ENCODE measurements around the gene TMC6.

TMC6 gene

DNA sequence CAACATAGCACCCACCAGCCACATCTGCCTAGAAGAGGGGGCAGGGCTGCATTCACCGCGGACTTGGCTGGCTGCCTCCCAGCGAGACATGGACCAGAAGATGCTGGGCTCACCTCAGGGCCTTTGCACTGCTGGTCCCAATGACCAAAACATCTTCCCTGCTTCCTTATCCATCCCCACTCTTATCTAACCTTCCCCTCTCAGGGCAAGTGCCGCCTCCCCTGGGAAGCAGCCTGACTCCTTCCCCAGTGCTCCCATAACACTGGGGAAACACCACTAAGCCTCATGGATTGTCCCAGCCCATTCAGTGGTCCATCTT is 5.7 kb downstream of the TMC6 start:
- Histone ChIP-seq H3K23ac (ENCODE audit: low read length in 2 of 2) (no peak overlapping the region), H3K79me1 (replicated peaks; ENCODE audit: low read length, poor library complexity, severe bottlenecking) (peaks cover 31% of the 10 kb centered on the region), H4K91ac (ENCODE audit: low read length) (no peak overlapping the region), H3K18ac (ENCODE audit: low read depth in 1 of 2, low read length in 2 of 2) (no peak overlapping the region), H3K4me2 (ENCODE audit: low read length, poor library complexity, severe bottlenecking) (no peak overlapping the region), H3K27me3 (ENCODE audit: control insufficient read depth in 1 of 2, insufficient read depth in 1 of 2, low read length in 2 of 2) (peaks cover 0 to 19% of the 10 kb centered on the region in 2 experiments), H3K27ac (ENCODE audit: low read length, poor library complexity, severe bottlenecking) (no peak overlapping the region), H3K36me3 (ENCODE audit: control insufficient read depth in 1 of 2, insufficient read depth in 2 of 2, low read depth in 1 of 2, low read length in 2 of 2) (peaks cover 0 to 76% of the 10 kb centered on the region in 2 experiments), H3K9ac (ENCODE audit: low read length) (no peak overlapping the region), H3K9me3 (ENCODE audit: control insufficient read depth, low read length) (no peaks in the 10 kb centered on the region), H2AFZ (ENCODE audit: low read depth, low read length) (no peak overlapping the region), H3K14ac (ENCODE audit: low read length in 2 of 2) (no peak overlapping the region), H4K8ac (ENCODE audit: low read length) (no peak overlapping the region), H2BK15ac (ENCODE audit: low read depth, poor library complexity, severe bottlenecking) (no peak overlapping the region), H2BK5ac (ENCODE audit: low read depth, low read length, poor library complexity, severe bottlenecking) (no peak overlapping the region), H2BK120ac (ENCODE audit: low read depth, low read length) (no peak overlapping the region), H2BK12ac (ENCODE audit: low read length in 2 of 2) (no peak overlapping the region), H3K4me1 (ENCODE audit: control insufficient read depth, insufficient read depth, low read depth, low read length) (peaks cover 26% of the 10 kb centered on the region), H2AK5ac (ENCODE audit: low read length, severe bottlenecking) (no peak overlapping the region), H3K4ac (ENCODE audit: low read depth in 1 of 2, low read length in 2 of 2) (no peak overlapping the region), H3K4me3 (ENCODE audit: insufficient read depth in 1 of 2, low read depth in 1 of 2, low read length in 2 of 2) (no peak overlapping the region)
- 97% methylated on average over 4 of the region's 4 CpGs for WGBS
- no peak for DNase-seq

DNA sequence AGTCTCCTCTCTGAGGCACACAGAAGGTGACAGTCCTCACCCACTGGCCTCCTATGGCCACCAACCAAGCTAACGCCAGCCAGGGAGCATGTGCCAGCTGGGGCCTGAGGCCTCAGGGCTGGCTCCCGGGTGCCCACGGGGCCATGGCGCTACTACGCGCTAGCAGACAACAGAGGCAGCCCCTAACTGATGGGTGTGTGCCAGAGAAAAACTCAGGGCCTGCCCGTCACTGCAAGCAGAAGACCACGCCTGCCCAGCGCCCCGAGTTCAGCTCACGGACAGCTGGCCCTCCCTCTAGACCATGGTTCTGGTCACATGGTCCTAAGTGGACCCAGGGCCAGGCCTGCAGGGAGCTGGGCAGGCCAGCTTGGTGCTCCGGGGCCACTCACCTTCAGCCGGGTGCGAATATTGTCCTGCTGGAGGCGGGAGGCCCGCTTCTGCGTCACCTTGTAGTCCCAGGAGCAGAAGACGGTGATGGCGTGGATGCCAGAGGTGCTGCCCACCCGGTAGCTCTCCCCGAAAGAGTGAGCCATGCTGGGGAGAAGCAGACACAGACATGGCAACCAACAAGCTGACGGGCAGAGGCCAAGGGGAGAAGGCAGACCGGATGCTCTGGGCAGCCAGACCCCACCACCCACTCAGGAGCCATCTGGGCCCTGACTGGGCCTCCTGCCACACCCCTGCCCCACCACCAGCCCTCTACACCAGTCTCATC is 6.2 kb downstream of the TMC6 start:
- Histone ChIP-seq H3K4ac (ENCODE audit: low read depth in 1 of 2, low read length in 2 of 2) (no peak overlapping the region), H4K8ac (ENCODE audit: low read length) (no peak overlapping the region), H3K4me2 (ENCODE audit: low read length, poor library complexity, severe bottlenecking) (no peak overlapping the region), H3K9ac (ENCODE audit: low read length) (no peak overlapping the region), H3K18ac (ENCODE audit: low read depth in 1 of 2, low read length in 2 of 2) (no peak overlapping the region), H3K14ac (ENCODE audit: low read length in 2 of 2) (no peak overlapping the region), H2AK5ac (ENCODE audit: low read length, severe bottlenecking) (no peak overlapping the region), H3K79me1 (replicated peaks; ENCODE audit: low read length, poor library complexity, severe bottlenecking) (peaks cover 29% of the 10 kb centered on the region), H2BK15ac (ENCODE audit: low read depth, poor library complexity, severe bottlenecking) (no peak overlapping the region), H4K91ac (ENCODE audit: low read length) (no peak overlapping the region), H3K9me3 (ENCODE audit: control insufficient read depth, low read length) (no peaks in the 10 kb centered on the region), H3K4me3 (ENCODE audit: insufficient read depth in 1 of 2, low read depth in 1 of 2, low read length in 2 of 2) (no peak overlapping the region), H2AFZ (ENCODE audit: low read depth, low read length) (no peak overlapping the region), H3K27me3 (ENCODE audit: control insufficient read depth in 1 of 2, insufficient read depth in 1 of 2, low read length in 2 of 2) (peaks cover 0 to 16% of the 10 kb centered on the region in 2 experiments), H3K27ac (ENCODE audit: low read length, poor library complexity, severe bottlenecking) (no peak overlapping the region), H3K36me3 (ENCODE audit: control insufficient read depth in 1 of 2, insufficient read depth in 2 of 2, low read depth in 1 of 2, low read length in 2 of 2) (peaks cover 0 to 82% of the 10 kb centered on the region in 2 experiments), H2BK5ac (ENCODE audit: low read depth, low read length, poor library complexity, severe bottlenecking) (no peak overlapping the region), H2BK120ac (ENCODE audit: low read depth, low read length) (no peak overlapping the region), H3K4me1 (ENCODE audit: control insufficient read depth, insufficient read depth, low read depth, low read length) (peaks cover 21% of the 10 kb centered on the region), H3K23ac (ENCODE audit: low read length in 2 of 2) (no peak overlapping the region), H2BK12ac (ENCODE audit: low read length in 2 of 2) (no peak overlapping the region)
- no peak for DNase-seq
- 96% methylated on average over 22 of the region's 23 CpGs for WGBS

DNA sequence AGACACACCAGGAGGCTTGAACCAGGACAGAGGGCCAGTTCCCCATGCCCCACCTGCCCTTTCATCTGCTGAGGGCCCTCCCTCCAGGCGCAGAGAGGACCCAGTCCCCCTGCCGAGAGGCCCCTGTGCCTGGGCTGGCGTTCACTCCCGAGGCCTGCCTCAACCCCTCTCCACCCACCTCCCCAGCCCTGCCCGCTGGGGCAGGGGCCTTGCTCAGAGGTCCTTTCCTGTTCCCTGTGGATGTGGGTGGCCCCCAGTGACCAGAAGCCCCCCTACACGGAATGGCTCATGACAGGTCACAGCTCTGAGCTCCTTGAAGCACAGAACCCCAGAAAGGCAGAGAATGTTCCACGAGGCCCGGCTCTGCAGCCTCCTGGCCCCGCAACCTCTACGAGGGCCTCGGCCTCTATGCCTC is 6.7 kb downstream of the TMC6 start:
- peaks cover 27% of the 10 kb centered on the region for H3K79me1 ChIP-seq (replicated peaks; ENCODE audit: low read length, poor library complexity, severe bottlenecking)
- no peak overlapping the region for H2AFZ ChIP-seq (ENCODE audit: low read depth, low read length)
- no peak overlapping the region for H2BK120ac ChIP-seq (ENCODE audit: low read depth, low read length)
- H3K4me2 ChIP-seq (ENCODE audit: low read length, poor library complexity, severe bottlenecking) = no peak overlapping the region
- no peak overlapping the region for H4K91ac ChIP-seq (ENCODE audit: low read length)
- peaks cover 0 to 13% of the 10 kb centered on the region in 2 experiments for H3K27me3 ChIP-seq (ENCODE audit: control insufficient read depth in 1 of 2, insufficient read depth in 1 of 2, low read length in 2 of 2)
- no peak overlapping the region for H3K23ac ChIP-seq (ENCODE audit: low read length in 2 of 2)
- H4K8ac ChIP-seq (ENCODE audit: low read length) = no peak overlapping the region
- H3K9ac ChIP-seq (ENCODE audit: low read length) = no peak overlapping the region
- no peak overlapping the region for H2BK15ac ChIP-seq (ENCODE audit: low read depth, poor library complexity, severe bottlenecking)
- no peak overlapping the region for H3K18ac ChIP-seq (ENCODE audit: low read depth in 1 of 2, low read length in 2 of 2)
- H3K9me3 ChIP-seq (ENCODE audit: control insufficient read depth, low read length) = no peaks in the 10 kb centered on the region
- H3K27ac ChIP-seq (ENCODE audit: low read length, poor library complexity, severe bottlenecking) = no peak overlapping the region
- no peak overlapping the region for H2BK12ac ChIP-seq (ENCODE audit: low read length in 2 of 2)
- H3K14ac ChIP-seq (ENCODE audit: low read length in 2 of 2) = no peak overlapping the region
- H3K4me1 ChIP-seq (ENCODE audit: control insufficient read depth, insufficient read depth, low read depth, low read length) = peaks cover 16% of the 10 kb centered on the region
- H3K36me3 ChIP-seq (ENCODE audit: control insufficient read depth in 1 of 2, insufficient read depth in 2 of 2, low read depth in 1 of 2, low read length in 2 of 2) = peaks cover 0 to 87% of the 10 kb centered on the region in 2 experiments
- 91% methylated on average over 11 of the region's 11 CpGs for WGBS
- no peak overlapping the region for H2AK5ac ChIP-seq (ENCODE audit: low read length, severe bottlenecking)
- no peak for DNase-seq
- H2BK5ac ChIP-seq (ENCODE audit: low read depth, low read length, poor library complexity, severe bottlenecking) = no peak overlapping the region
- no peak overlapping the region for H3K4ac ChIP-seq (ENCODE audit: low read depth in 1 of 2, low read length in 2 of 2)
- H3K4me3 ChIP-seq (ENCODE audit: insufficient read depth in 1 of 2, low read depth in 1 of 2, low read length in 2 of 2) = no peak overlapping the region

DNA sequence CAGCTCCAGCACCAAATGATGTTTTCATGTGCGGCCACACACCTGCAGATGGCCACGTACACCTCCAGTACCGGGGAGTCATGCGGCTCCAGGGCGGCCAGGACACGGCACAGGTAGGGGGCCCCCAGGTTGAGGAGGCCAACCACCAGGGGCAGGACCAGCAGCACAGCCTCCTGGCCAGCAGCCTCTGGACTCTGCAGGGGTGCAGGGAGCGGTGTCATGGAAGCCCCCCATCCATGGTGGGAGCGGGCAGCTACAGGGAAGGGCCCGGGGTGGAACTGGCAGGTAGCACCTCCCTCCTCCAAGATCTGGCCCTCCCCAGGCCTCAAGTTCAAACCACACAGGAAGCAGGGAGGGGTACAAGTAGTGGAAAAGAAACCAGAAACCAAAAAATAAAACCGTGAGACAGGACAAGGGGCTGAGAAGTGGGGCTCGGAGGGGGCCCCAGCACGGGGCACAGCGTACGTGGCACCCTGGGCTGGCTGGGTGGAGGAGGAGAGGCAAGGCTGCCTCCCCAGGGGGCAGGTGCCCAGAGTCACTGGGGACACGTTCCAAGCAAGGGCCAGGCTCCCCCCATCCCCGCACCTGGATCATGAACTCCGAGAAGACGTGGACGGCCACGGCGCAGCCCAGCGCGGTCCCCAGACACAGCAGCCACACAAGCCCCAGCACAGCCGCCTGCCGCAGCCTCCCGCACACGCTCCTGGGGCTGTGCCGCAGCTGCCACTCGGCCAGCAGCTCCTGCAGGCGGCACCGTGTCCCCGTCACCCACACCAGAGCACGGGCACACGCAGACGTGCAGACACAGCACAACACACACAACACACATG is 7.4 kb downstream of the TMC6 start:
- H2BK15ac ChIP-seq (ENCODE audit: low read depth, poor library complexity, severe bottlenecking) = no peak overlapping the region
- H2BK120ac ChIP-seq (ENCODE audit: low read depth, low read length) = no peak overlapping the region
- no peaks in the 10 kb centered on the region for H3K9me3 ChIP-seq (ENCODE audit: control insufficient read depth, low read length)
- 97% methylated on average over 33 of the region's 35 CpGs for WGBS
- H3K4me1 ChIP-seq (ENCODE audit: control insufficient read depth, insufficient read depth, low read depth, low read length) = peaks cover 9% of the 10 kb centered on the region
- peaks cover 21% of the 10 kb centered on the region for H3K79me1 ChIP-seq (replicated peaks; ENCODE audit: low read length, poor library complexity, severe bottlenecking)
- peaks cover 0 to 87% of the 10 kb centered on the region in 2 experiments for H3K36me3 ChIP-seq (ENCODE audit: control insufficient read depth in 1 of 2, insufficient read depth in 2 of 2, low read depth in 1 of 2, low read length in 2 of 2)
- no peak overlapping the region for H4K91ac ChIP-seq (ENCODE audit: low read length)
- H3K27me3 ChIP-seq (ENCODE audit: control insufficient read depth in 1 of 2, insufficient read depth in 1 of 2, low read length in 2 of 2) = peaks cover 0 to 10% of the 10 kb centered on the region in 2 experiments
- no peak overlapping the region for H3K23ac ChIP-seq (ENCODE audit: low read length in 2 of 2)
- H3K14ac ChIP-seq (ENCODE audit: low read length in 2 of 2) = no peak overlapping the region
- no peak overlapping the region for H2BK5ac ChIP-seq (ENCODE audit: low read depth, low read length, poor library complexity, severe bottlenecking)
- no peak overlapping the region for H2AFZ ChIP-seq (ENCODE audit: low read depth, low read length)
- no peak overlapping the region for H3K4ac ChIP-seq (ENCODE audit: low read depth in 1 of 2, low read length in 2 of 2)
- no peak for DNase-seq
- H3K4me2 ChIP-seq (ENCODE audit: low read length, poor library complexity, severe bottlenecking) = no peak overlapping the region
- H3K27ac ChIP-seq (ENCODE audit: low read length, poor library complexity, severe bottlenecking) = no peak overlapping the region
- no peak overlapping the region for H3K4me3 ChIP-seq (ENCODE audit: insufficient read depth in 1 of 2, low read depth in 1 of 2, low read length in 2 of 2)
- H2BK12ac ChIP-seq (ENCODE audit: low read length in 2 of 2) = no peak overlapping the region
- H2AK5ac ChIP-seq (ENCODE audit: low read length, severe bottlenecking) = no peak overlapping the region
- H3K18ac ChIP-seq (ENCODE audit: low read depth in 1 of 2, low read length in 2 of 2) = no peak overlapping the region
- H3K9ac ChIP-seq (ENCODE audit: low read length) = no peak overlapping the region
- no peak overlapping the region for H4K8ac ChIP-seq (ENCODE audit: low read length)
